KBM-7 (cell line): ENCODE results near the gene MLXIP.
"Not testable (repeated sequence)": the region's sequence is repeated elsewhere in the genome, so short reads cannot be mapped to it uniquely, and the experiment has no call there.

Source experiments
- DNase-seq: peaks from one replicate; pipeline ENCODE4 v3.0.0-alpha.2; 2015
- in situ Hi-C: fragments of 300-500 bp; cut with MboI; formaldehyde crosslinking; loops from 2 replicates; pipeline ENCODE4 v1.14.3; 2020; ENCODE audit warnings: low sequenced_read_pairs, low pct_unique_long_range_greater_than_20kb, mixed read lengths

The MLXIP gene

DNA sequence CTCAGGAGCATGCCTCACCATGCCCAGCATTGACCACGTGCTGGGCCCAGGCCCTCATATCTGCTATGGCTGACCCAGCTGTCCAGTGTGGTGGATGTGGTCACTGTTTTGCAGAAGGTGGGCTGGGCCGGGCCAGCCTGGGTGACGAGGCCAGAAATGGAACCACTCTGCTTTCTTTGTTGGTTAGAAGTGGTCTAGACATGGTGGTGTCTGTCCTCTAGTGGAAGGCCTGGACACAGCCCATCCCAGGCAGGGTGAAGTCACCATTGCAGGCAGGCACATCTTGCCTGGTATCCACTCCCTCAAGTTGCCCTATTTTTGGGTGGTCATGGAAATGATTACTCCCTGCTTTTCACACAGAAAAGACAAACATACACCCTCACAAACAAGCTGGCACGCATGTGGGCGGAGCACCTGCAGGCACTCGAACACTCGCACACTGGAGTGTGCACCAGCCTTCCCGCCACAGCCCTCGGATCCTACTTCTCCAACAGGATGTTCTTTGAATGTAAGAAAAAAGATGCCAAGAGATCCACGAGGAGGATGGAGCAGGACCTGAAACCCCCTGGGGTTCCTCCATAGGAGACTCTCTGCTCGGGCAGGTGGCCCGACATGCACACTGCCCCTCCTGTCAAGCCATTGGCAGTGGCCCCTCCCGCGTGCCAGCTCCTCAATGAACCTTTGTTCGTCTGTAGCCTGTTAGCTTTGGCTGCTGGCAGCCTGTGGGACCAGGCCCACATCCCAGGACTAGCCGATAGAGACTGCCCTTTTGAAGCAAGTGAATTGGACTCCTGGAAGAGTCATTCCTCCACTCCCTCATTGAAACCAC, 38.4 kb downstream of the MLXIP start:
- in situ Hi-C loops: no loop called here

DNA sequence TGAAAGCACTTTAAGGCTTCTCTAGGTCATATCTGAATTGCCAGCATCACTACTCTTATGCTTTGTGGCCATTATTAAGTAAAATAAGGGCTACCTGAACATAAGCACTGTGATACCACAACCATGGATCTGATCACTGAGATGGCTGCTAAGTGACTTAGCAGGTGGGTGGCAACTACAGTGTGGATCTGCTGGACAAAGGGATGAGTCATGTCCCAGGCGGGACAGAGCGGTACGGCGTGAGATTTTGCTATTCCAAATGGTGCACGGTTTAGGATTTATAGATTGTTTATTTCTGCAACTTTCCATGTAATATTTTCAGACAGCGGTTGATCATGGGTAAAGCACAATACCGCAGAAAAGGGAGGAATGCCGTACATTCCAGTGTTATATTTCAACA, 39.4 kb downstream of the MLXIP start:
- DNase-seq: no peak
- in situ Hi-C loops: no loop called here

More for the DNA sequence above, 38.4 kb downstream of the MLXIP start:
- DNase-seq: no peak

DNA sequence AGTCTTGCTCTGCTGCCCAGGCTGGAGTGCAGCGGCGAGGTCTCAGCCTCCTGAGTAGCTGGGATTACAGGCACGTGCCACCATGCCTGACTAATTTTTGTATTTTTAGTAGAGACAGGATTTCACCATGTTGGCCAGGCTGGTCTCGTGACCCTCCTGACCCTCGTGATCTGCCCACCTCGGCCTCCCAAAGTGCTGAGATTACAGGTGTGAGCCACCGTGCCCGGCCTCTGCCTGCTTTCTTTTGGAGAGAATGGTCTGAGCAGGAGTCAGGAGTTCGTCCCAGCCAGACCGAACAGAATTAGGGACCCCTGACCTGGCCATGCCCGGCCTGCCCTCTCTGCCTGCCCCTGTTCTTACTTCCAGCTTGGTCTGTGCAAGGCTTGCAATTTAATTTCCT, 42.8 kb downstream of the MLXIP start:
- in situ Hi-C loops, DNase-seq: not testable (repeated sequence)

DNA sequence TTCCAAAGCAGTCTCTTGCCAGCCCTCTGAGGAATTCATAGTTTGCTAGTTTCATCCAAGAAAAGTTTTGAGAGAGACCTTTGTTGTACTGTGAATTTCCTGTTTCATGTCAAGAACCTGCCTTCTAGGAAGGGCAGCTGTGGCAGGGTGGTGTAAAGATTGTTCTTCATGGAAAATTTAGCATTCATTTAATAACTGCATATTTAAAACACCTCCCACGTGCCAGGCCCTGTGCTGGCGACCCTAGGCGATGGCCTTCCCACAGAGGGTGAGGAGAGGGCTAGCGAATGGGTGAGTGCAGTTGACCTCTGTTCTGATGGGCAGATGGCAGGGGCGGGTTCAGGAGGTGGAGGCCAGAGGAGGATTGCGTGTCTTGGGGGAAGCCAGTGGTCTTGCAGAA, 43.2 kb downstream of the MLXIP start:
- in situ Hi-C loops: no loop called here

DNA sequence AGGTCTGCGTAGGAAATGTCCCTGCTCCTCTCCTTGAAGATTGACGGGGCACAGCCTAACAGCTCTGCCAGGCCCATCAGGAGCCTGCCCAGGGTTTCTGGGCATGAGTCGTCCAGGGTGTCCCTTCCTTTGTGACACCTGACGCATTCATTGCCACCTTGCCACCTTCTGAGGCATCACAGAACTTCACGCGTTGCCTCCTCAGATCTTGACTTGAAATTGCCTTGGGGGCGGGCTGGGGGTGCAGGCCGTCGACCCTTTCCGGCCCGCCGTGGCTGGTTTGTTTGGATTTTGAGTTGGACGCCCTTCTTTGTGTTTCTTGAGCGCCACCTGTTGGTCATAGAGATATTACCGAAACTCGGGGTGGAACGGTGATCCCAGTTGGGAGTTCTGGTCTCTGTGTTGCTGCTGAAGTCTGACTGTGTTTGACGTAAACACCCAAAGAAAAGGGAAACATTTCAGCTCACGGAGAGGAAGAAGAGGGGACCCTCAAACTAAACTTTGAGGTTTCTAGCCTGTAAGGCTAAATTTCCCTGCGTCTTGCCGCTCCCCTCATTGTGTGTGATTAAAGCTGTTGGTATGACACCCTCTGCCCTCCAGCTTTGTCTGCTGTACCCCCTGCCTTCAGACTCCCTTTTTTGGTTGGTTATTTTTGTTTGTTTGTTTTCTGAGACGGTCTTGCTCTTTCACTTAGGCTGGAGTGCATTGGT, 44.6 kb downstream of the MLXIP start:
- peak; percentile 89 for DNase-seq
- in situ Hi-C loops: no loop called here

More for the DNA sequence above, 43.2 kb downstream of the MLXIP start:
- no peak for DNase-seq

DNA sequence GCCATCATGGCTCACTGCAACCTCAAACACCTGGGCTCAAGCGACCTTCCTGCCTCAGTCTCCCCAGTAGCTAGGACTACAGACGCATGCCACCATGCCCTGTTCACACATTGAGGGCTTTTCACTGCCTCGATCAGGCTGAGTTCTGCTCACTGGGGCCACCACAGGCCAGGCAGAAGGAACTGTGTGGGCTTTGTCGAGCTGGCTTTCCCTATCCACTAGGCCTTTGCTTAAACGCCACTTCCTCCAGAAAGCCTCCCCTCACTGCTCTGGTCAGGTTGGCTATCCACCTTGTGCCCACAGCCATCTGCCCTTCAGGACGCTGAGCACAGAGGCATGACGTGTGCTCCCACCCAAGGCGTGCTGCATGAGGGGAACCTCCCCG, 45.2 kb downstream of the MLXIP start:
- in situ Hi-C loops: no loop called here
- no peak for DNase-seq

DNA sequence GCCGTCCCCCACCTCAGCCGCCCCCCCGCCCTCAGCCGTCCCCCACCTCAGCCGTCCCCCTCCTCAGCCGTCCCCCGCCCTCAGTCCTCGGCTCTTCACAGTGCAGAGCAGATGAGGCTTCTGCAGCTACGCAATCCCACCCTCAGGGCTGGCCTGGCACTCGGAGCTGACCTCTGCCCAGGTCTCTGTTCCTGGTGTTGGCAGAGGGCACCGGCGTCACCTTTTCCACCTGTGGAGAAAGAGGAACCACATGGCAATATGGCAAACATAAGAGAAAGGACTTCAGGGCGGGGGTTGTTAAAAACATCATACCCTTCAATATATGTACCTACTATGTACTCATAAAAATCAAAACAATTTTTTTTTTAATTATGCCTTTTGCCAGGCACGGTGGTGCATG, 45.8 kb downstream of the MLXIP start:
- in situ Hi-C loops: no loop called here

DNA sequence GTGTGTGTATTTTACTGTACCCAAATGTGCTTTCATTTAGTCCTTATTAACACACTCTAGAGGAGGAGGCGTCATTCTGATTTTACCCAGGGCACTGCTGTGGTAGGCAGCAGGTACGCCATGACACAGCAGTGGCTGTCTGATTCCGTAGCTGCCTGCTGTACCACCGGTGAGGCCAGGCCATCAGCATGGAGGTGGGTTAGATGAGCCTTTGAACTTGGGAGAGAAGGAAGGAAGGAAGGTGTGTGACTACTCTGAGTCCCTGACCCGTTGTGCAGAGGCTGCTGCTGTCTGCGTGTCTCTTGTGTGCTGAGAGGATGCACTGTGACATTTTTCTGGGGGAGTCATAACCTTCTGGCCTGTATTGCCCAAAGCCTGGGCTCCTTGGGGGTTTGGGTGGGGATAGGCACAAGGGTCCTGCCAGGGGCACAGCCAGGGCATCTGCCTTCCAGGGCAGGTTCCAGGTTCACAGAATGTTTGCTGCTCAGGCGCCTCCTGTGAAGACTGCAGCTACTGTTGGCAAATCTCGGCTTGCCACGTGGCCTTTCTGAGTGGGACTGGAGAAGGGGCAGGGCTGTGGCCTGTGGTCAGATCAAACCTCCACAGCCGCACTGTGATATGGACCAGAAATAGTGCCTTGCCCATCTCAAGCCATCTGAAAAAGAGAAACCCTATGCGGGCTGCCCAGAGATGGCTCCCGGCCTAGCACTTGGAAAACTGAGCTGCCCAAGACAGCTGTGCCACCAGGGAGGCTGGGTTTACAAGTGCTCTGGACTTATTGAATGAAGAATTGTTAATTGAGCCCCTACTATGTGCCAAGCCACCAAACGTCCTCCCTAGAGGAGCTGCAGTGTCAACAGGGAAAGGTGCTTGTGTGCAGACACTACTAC, 47.1 kb downstream of the MLXIP start:
- DNase-seq: no peak
- in situ Hi-C loops: no loop called here

More for the DNA sequence above, 45.8 kb downstream of the MLXIP start:
- no peak for DNase-seq

DNA sequence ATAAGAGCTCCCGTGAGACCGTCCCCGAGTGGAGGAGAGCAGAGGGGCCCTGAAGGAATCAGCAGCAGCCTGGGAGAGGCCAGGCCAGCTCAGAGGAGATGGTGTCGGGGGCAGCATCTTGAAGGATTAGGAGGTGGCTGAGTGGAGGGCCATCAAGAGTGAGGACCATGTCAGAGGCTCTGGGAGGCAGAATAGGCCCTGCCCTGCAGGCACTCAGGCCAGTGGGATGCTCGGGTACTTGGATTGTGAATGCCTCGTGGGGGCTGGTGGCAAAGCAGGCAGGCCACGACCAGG, 47.7 kb downstream of the MLXIP start:
- in situ Hi-C loops: no loop called here
- DNase-seq: no peak

DNA sequence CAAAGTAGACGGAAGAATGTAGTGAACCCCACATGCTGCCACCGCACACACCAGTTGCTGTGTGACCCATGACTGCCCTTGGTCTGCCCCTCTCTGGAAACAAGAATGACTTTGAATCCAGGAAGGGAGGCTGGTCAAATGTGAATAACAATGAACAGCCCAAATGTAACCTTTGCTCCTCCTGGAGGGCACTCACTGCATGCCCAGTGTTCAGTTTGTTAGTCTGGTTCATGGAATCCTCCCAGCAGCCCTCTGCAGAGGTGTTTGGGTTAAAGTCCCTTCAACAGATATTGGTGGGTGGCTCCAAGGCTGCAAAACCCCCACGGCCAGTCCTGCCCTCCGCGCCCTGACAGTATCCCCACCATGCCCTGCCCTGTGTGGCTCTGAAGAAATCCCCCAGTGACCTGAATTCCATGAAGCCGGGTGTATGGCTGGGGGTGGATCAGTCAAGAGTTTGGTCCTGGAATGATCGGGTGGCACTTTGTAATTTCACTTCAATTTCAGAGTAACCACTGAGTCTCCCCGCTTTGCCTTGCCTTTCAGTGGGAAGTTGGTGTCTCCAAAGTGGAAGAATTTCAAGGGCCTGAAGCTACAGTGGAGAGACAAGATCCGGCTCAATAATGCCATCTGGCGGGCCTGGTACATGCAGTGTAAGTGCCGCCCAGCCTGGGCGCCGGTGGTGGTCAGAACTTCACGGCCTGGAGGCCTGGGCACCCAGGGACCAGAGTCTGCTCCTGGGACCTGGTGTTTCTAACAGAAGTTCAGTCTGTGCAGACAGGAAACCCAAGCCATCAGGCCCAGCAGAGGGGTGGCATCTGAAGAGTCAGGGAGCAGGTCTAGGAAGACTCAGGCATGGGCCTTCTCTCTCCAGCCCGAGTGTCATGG, 48.4 kb downstream of the MLXIP start:
- DNase-seq: no peak
- in situ Hi-C loops: no loop called here

DNA sequence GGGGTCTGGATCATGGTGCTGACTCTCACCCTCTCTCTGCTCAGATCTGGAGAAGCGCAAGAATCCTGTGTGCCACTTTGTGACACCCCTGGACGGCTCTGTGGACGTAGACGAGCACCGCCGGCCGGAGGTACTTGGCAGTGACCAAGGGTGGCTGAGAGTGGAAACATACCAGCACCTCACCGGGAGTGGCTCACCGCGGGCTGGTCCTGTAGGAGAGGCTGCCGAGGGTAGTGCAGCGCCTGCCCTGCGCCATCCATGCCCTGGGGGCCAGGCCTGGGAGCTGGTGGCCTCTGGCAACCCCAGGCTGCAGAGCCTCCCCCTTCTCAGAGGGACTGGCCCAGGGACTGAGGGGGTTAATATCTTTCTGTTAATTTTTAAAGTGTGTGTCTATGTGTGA, 49.3 kb downstream of the MLXIP start:
- no peak for DNase-seq
- in situ Hi-C loops: no loop called here

DNA sequence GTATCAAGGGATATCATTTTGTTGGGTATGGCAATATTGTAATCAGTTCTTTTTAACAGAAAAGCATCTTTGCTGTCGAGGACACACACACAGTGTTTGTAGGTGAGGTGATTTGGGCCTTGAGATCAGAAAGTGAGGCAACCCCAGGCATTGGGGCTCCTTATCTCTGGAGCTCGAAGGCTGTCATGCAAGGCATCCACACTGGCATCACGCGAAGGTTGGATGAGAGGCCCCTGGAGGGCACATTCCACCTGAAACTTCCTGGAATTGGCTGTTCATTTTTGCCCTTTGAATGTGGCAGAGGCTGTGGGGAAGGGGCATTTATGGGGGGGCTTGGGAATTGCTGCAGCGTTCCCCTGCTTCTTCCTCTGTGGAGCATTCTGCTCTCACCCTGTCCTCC, 49.9 kb downstream of the MLXIP start:
- no peak for DNase-seq

DNA sequence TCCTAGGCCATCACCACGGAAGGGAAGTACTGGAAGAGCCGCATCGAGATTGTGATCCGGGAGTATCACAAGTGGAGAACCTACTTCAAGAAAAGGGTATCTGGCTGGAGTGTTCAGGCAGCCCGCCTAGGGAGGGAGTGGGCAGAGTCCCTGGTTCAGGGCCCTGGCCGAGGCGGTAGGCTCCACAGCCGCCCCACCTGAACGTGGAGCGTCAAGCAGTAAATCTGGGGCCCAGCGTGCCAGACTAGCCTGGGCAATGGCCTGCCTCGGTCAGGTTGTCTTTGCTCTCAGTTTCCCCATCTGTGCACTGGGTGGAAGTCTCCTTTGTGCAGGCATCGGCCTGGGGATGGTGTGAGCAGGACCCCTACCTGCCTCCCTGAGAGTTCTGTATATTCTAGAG, 50.6 kb downstream of the MLXIP start:
- in situ Hi-C loops: no loop called here

More for the DNA sequence above, 49.9 kb downstream of the MLXIP start:
- in situ Hi-C loops: no loop called here

DNA sequence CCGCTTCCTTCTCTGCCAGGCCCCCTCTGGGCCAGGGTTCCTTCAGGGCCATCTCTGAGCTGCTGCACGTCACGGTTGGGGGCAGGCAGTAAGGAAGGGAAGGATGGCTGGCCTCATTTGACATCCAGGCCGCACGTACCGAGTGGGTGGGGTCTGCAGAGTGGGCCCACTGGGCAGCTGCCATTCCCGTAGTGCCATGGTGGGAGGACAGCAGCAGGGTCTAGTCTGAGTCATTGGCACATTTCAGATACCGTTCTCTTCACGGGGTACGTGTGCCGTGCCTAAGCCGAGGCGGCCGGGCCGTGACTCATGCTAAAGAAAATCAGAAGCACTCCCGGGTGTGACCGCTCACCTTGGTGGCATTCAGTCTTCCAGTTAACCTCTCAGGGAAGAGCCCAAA, 51.6 kb downstream of the MLXIP start:
- in situ Hi-C loops: no loop called here
- no peak for DNase-seq

More for the DNA sequence above, 50.6 kb downstream of the MLXIP start:
- DNase-seq: no peak

DNA sequence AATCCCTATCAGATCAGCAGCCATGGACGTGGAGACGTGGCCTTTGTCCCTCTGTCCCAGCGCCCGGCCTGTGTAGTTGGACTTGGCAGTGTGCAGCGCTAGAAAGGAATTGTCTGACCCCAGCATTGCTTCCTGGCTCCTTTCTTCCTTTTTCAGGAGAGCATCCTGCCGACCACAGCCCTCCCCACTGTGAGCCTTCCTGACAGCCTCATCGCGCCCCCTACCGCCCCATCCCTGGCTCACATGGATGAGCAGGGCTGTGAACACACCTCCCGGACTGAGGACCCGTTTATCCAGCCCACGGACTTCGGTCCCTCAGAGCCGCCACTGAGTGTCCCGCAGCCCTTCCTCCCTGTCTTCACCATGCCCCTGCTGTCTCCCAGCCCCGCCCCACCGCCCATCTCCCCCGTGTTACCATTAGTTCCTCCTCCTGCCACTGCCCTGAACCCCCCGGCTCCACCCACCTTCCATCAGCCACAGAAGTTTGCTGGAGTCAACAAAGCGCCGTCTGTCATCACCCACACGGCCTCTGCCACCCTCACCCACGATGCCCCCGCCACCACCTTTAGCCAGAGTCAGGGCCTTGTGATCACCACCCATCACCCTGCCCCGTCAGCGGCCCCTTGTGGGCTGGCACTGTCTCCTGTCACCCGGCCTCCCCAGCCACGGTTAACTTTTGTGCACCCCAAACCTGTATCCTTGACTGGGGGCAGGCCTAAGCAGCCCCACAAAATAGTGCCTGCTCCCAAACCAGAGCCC, 54.8 kb downstream of the MLXIP start:
- in situ Hi-C loops: no loop called here
- no peak for DNase-seq

DNA sequence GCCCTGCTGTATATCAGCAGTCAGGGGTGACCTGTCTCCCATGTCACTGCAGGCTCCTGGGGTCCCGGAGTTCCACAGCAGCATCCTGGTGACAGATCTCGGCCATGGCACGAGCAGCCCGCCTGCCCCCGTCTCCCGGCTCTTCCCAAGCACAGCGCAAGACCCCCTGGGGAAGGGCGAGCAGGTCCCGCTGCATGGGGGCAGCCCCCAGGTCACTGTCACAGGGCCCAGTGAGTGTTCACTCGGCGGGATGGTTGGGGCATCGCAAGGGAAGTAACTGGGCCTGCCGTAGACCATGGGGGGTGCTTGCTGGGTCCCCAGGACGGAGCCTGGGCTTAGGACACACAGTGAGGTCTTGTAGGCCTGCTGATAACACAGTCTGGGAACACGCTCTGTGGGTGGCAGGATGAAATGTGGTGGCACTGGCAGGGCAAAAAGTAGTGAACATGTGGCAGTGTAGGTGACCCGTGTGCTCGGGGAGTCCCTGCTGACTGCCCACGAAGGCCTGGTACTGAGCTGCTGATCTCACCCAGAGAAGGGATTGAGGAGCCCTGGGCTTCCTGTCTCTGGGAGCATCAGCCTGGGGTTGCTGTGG, 57.0 kb downstream of the MLXIP start:
- in situ Hi-C loops: no loop called here

DNA sequence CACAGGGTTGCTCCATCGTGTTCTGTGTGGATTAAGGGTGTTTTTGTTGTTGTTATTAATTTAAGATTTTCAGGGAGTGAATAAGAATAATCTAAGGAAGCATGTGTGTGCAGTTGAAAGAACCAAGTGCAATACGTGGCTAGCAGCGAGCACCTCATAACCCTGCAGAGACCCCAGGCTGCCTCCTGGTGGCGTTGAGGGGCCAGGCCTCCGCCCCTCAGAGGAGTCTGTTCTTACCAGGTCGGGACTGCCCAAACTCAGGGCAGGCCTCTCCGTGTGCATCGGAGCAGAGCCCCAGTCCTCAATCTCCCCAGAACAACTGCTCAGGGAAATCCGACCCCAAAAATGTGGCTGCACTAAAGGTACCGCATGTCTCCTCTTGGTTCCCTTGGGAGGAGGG, 58.7 kb downstream of the MLXIP start:
- in situ Hi-C loops: no loop called here
- DNase-seq: no peak

More for the DNA sequence above, 57.0 kb downstream of the MLXIP start:
- no peak for DNase-seq

DNA sequence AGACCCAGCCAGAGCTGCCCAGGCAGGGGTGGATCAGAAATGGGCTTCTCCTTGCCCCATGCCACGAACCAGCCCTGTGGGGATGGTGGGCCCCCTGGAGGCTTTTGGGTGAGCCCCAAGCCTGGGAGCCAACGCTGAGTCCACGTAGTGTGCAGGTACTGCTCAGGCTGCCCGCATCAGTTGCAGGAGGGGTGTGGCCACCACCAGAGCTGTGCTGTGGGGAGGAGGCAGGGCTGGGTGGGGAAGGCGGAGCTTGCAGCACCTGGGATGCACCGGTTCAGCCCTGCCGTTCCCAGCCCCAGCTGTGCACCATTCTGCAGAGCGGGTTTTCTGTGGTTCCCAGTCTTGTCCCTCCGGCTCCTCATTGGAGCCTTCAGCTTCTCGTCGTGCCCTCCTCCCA, 59.1 kb downstream of the MLXIP start:
- in situ Hi-C loops: no loop called here
- DNase-seq: no peak
